Transverse colon (tissue), 3 donors: ENCODE results near the gene MMP10.
"Not testable (repeated sequence)": the region's sequence is repeated elsewhere in the genome, so short reads cannot be mapped to it uniquely, and the experiment has no call there.

Experiments used
- POLR2A ChIP-seq: fragments of 450-650 bp; IDR thresholded peaks from one replicate; pipeline ENCODE4 v1.6.1; 2016; ENCODE audit warnings: antibody characterized with exemption, mild to moderate bottlenecking, moderate library complexity
- TF ChIP-seq, protein P1 (sequence below), 5 experiments: fragments of 200-600 bp in 3 of 5; fragments of 450-650 bp in 2 of 5; sonication (generic) in 3 of 5; IDR thresholded peaks; 1 replicate in 2 of 5; 2 replicates in 3 of 5; pipeline ENCODE4 v1.5.1; 2016 to 2017; ENCODE audit warnings: antibody characterized with exemption in 5 of 5, inconsistent platforms in 3 of 5, mild to moderate bottlenecking in 2 of 5, moderate library complexity in 1 of 5

DNA sequence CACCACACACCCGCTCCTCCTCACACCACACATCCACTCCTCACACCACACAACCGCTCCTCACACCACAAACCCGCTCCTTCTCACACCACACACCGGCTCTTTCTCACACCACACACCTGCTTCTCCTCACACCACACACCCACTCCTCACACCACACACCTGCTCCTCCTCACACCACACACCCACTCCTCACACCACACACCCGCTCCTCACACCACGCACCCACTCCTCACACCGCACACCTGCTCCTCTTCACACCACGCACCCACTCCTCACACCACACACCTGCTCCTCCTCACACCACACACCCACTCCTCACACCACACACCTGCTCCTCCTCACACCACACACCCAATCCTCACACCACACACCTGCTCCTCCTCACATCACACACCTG lies 49.5 kb downstream of the MMP10 start:
- TF ChIP-seq, protein P1, sequence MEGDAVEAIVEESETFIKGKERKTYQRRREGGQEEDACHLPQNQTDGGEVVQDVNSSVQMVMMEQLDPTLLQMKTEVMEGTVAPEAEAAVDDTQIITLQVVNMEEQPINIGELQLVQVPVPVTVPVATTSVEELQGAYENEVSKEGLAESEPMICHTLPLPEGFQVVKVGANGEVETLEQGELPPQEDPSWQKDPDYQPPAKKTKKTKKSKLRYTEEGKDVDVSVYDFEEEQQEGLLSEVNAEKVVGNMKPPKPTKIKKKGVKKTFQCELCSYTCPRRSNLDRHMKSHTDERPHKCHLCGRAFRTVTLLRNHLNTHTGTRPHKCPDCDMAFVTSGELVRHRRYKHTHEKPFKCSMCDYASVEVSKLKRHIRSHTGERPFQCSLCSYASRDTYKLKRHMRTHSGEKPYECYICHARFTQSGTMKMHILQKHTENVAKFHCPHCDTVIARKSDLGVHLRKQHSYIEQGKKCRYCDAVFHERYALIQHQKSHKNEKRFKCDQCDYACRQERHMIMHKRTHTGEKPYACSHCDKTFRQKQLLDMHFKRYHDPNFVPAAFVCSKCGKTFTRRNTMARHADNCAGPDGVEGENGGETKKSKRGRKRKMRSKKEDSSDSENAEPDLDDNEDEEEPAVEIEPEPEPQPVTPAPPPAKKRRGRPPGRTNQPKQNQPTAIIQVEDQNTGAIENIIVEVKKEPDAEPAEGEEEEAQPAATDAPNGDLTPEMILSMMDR (IDR thresholded peaks at IDR 0.05) = not testable (repeated sequence)
- TF ChIP-seq POLR2A = not testable (repeated sequence)
